Measurements from ENCODE around the gene CCDC127.

Gene CCDC127

DNA sequence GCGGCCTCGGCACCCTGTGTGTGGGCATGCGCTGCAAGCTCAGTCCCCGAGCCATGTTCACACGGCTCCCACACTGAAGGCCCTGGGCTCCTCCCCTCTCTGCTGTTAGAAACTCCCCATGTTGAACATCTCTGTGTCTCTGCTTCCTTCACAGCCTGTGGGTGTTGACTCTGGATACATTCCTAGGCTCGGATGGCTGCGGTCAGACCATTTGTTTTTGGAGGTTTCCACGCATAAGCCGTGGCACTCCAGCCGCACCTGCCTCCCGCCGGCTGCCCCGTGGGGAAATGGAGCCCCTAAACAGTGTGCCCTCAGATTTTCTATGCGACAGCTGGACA is 57.8 kb downstream of the CCDC127 start:
- no peaks in the 10 kb centered on the region for H3K9me3 ChIP-seq (ENCODE audit: control insufficient read depth, low read length)
- no peaks in the 10 kb centered on the region for H3K27me3 ChIP-seq (ENCODE audit: control insufficient read depth, insufficient read depth, low read length, poor library complexity, severe bottlenecking)
- H3K4me3 ChIP-seq (ENCODE audit: insufficient read depth, low read depth, low read length) = no peak overlapping the region
- no peaks in the 10 kb centered on the region for H3K4me1 ChIP-seq (ENCODE audit: control insufficient read depth, insufficient read depth, low read length)
- WGBS, 2 experiments = 92 to 93% methylated on average over 14 of the region's 14 CpGs
- H3K36me3 ChIP-seq (ENCODE audit: control insufficient read depth, insufficient read depth, low read length) = peaks cover 59% of the 10 kb centered on the region
- no peak overlapping the region for H3K27ac ChIP-seq (ENCODE audit: insufficient read depth, low read depth, low read length, poor library complexity, severe bottlenecking)

DNA sequence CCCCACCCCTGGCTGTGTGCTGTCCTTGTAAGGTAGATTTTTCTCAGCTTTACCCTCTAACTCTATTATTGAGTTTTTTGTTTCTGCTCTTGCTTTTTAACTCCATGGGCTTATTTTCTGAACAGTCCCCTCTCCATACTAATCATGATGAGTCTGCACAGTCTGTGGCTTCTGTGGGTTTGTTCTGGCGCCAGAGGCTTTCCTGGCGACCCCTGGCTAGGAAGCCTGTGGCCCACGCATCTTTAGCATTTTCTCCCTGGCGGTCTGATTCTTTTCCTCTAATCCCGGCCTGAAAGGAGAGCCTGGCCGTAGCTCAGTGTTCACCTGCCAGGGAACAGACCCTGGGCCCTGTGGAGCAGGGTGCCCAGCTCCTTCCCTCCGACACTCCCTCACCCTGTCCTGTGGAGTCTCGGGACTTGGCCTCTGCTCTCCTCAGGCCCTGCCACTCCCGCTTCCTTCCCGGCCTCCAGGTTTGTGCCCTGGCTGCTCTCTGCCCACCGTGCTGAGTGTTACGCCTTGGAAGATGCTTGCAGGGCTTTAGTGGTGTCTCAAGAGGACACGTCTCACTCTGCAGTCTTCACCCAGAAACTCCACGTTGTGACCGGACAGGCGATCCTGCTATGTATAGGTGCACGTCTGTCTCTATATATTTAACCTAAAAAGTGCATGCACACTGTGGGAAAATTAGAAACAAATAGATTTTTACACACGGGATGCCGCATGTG is 58.3 kb downstream of the CCDC127 start:
- WGBS, 2 experiments = 93% methylated on average over 19 of the region's 19 CpGs
- H3K27me3 ChIP-seq (ENCODE audit: control insufficient read depth, insufficient read depth, low read length, poor library complexity, severe bottlenecking) = no peaks in the 10 kb centered on the region
- no peak overlapping the region for H3K4me3 ChIP-seq (ENCODE audit: insufficient read depth, low read depth, low read length)
- H3K27ac ChIP-seq (ENCODE audit: insufficient read depth, low read depth, low read length, poor library complexity, severe bottlenecking) = no peak overlapping the region
- no peaks in the 10 kb centered on the region for H3K9me3 ChIP-seq (ENCODE audit: control insufficient read depth, low read length)
- no peaks in the 10 kb centered on the region for H3K4me1 ChIP-seq (ENCODE audit: control insufficient read depth, insufficient read depth, low read length)
- H3K36me3 ChIP-seq (ENCODE audit: control insufficient read depth, insufficient read depth, low read length) = peaks cover 64% of the 10 kb centered on the region

DNA sequence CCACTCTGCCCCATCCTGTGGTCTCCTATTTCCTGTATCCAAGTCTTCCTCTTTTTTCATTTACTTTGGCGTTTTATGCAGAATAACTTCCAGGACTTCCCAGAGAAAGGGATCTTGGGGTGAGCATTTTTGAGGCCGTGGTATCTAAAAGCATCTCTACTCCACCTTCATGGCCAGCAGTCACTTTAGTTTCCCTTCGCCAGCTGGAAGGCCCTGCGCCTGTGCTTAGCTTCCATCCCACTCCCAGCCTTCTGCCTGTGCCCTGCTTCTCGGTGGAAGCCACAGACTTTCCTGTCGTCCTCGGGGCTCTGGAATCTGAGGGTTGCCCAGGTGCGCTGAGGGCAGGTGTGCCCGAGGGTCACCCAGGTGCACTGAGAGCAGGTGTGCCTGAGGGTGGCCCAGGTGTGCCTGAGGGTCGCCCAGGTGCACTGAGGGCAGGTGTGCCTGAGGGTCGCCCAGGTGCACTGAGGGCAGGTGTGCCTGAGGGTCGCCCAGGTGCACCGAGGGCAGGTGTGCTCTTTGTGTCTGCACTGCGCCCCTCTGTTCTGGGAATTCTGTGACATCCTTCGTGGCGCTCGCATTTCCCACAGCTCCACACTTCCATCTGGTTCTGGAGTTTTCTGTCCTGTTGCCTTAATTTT is 59.0 kb downstream of the CCDC127 start:
- Histone ChIP-seq H3K4me3 (ENCODE audit: insufficient read depth, low read depth, low read length) (no peak overlapping the region), H3K36me3 (ENCODE audit: control insufficient read depth, insufficient read depth, low read length) (peaks cover 65% of the 10 kb centered on the region), H3K27me3 (ENCODE audit: control insufficient read depth, insufficient read depth, low read length, poor library complexity, severe bottlenecking) (no peaks in the 10 kb centered on the region), H3K4me1 (ENCODE audit: control insufficient read depth, insufficient read depth, low read length) (peaks cover 3% of the 10 kb centered on the region), H3K27ac (ENCODE audit: insufficient read depth, low read depth, low read length, poor library complexity, severe bottlenecking) (no peak overlapping the region), H3K9me3 (ENCODE audit: control insufficient read depth, low read length) (no peaks in the 10 kb centered on the region)
- 95 to 96% methylated on average over 17 of the region's 17 CpGs for WGBS, 2 experiments

DNA sequence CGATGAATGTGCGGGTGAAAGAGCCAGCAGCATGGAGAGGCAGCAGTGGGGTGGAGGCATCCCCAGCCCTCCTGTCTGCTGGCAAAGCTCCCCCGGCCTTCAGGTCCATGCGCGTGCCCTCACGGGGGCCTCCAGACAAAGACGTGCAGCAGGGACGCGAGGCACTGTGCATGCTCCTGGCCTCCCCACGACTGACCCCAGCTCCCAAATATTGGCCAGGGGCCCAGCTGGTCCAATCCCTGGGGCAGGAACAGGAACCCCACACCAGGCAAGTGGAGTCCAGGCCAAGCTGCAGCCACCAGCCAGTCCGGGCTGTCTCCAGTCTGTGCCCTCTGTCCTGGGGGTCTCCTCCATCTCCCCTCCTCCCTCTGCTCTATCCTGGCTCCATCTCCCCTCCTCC is 60.2 kb downstream of the CCDC127 start:
- no peak overlapping the region for H3K27ac ChIP-seq (ENCODE audit: insufficient read depth, low read depth, low read length, poor library complexity, severe bottlenecking)
- H3K4me3 ChIP-seq (ENCODE audit: insufficient read depth, low read depth, low read length) = no peak overlapping the region
- peaks cover 62% of the 10 kb centered on the region for H3K36me3 ChIP-seq (ENCODE audit: control insufficient read depth, insufficient read depth, low read length)
- 95 to 96% methylated on average over 11 of the region's 11 CpGs for WGBS, 2 experiments
- peaks cover 3% of the 10 kb centered on the region for H3K4me1 ChIP-seq (ENCODE audit: control insufficient read depth, insufficient read depth, low read length)
- no peaks in the 10 kb centered on the region for H3K9me3 ChIP-seq (ENCODE audit: control insufficient read depth, low read length)
- no peaks in the 10 kb centered on the region for H3K27me3 ChIP-seq (ENCODE audit: control insufficient read depth, insufficient read depth, low read length, poor library complexity, severe bottlenecking)

DNA sequence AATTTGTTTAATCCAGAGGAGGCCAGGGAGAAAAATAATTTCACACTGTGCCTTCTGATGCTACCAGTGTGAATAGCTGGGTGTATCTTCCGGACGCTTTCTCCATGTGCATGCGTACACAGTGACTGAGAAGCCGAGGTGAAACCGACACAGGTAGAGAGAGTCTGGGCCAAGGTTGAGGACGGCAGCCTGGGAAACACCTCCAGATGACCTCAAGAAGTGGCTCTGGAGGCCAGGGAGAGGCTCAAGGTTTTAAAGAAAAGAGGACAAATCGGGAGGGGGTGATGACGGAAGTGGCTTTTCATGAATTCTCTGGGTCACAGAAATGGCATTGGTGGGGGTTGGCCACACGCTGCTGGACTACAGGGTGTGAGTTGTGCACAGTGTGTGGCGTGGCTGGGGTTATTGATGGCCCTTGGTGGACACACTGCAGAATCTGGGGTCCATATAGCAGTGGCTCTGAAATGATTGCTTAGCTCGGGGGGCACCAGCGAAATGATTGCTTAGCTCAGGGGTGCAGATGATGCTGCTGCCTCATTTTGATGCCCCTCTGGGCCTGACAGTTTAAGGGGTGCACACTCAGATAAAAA is 60.7 kb downstream of the CCDC127 start:
- 96 to 97% methylated on average over 12 of the region's 12 CpGs for WGBS, 2 experiments
- Histone ChIP-seq H3K27ac (ENCODE audit: insufficient read depth, low read depth, low read length, poor library complexity, severe bottlenecking) (no peak overlapping the region), H3K27me3 (ENCODE audit: control insufficient read depth, insufficient read depth, low read length, poor library complexity, severe bottlenecking) (no peaks in the 10 kb centered on the region), H3K4me1 (ENCODE audit: control insufficient read depth, insufficient read depth, low read length) (peaks cover 3% of the 10 kb centered on the region), H3K4me3 (ENCODE audit: insufficient read depth, low read depth, low read length) (no peak overlapping the region), H3K9me3 (ENCODE audit: control insufficient read depth, low read length) (no peaks in the 10 kb centered on the region), H3K36me3 (ENCODE audit: control insufficient read depth, insufficient read depth, low read length) (peaks cover 66% of the 10 kb centered on the region)

DNA sequence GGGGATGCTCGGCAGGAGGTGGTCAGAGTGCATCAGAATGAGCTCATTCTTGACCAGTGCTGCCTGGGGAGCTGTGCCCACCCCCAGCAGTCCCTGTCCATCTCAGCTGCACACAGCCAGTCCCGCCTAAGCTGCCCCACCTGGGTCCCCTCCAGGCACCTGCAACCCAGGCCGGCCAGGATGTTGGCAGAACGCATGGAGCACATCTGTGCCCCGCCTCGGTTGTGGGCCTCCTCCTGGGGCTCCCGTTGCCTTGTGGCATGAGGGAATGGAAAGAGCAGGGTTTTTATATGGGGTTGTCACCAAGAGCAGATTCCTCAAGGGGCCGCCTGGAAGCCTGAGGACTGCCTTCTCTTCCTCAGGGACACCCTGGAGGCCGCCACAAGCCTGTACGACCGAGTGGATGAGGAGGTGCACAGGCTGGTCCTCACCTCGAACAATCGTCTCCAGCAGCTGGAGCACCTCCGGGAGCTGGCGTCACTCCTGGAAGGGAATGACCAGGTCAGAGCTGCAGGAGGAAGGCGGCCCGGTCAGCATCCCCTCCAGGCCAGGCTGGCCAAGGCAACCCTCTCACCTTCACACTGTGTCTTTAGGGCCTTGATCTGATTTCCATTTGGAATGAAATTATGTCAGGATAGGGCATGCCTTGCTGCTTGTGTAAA is 61.4 kb downstream of the CCDC127 start:
- H3K9me3 ChIP-seq (ENCODE audit: control insufficient read depth, low read length) = no peaks in the 10 kb centered on the region
- no peaks in the 10 kb centered on the region for H3K27me3 ChIP-seq (ENCODE audit: control insufficient read depth, insufficient read depth, low read length, poor library complexity, severe bottlenecking)
- peaks cover 60% of the 10 kb centered on the region for H3K36me3 ChIP-seq (ENCODE audit: control insufficient read depth, insufficient read depth, low read length)
- H3K27ac ChIP-seq (ENCODE audit: insufficient read depth, low read depth, low read length, poor library complexity, severe bottlenecking) = no peak overlapping the region
- WGBS, 2 experiments = 94% methylated on average over 17 of the region's 17 CpGs
- peaks cover 3% of the 10 kb centered on the region for H3K4me1 ChIP-seq (ENCODE audit: control insufficient read depth, insufficient read depth, low read length)
- H3K4me3 ChIP-seq (ENCODE audit: insufficient read depth, low read depth, low read length) = no peak overlapping the region

DNA sequence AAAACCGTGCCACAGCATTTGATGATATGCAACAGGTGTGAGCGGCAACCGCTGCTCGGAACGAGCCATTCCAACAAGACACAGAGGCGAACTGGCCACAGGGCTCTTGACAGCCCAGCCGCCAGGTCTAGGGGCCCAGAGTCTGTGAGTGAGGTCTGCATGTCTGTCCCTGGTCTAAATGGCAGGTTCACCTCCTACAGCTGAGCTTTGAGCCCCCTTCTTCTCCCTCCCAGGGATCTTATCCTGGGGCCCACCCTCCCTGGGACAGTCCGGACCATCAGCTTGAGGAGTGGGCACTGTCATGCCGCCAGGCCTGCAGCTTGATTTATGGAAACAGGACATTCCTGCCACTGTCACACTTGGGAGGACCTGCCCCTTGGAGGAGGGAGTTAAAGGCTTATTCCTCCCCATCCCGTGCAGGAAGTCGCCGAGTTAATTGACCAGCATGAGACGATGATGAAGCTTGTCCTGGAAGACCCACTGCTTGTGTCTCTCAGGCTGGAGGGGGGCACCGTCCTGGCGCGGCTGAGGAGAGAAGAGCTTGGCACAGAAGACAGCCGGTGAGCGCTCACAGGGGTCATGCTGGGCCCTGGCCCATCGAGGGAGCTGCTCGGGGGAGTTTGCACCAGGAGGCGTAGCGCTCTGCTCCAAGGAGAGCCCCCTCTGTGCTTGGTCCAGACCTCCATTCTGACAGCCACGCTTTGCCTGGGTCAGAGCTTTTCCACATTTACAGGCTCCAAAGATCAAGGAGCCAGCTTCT is 62.1 kb downstream of the CCDC127 start:
- 82 to 83% methylated on average over 23 of the region's 23 CpGs for WGBS, 2 experiments
- Histone ChIP-seq H3K36me3 (ENCODE audit: control insufficient read depth, insufficient read depth, low read length) (peaks cover 60% of the 10 kb centered on the region), H3K4me3 (ENCODE audit: insufficient read depth, low read depth, low read length) (no peak overlapping the region)

DNA sequence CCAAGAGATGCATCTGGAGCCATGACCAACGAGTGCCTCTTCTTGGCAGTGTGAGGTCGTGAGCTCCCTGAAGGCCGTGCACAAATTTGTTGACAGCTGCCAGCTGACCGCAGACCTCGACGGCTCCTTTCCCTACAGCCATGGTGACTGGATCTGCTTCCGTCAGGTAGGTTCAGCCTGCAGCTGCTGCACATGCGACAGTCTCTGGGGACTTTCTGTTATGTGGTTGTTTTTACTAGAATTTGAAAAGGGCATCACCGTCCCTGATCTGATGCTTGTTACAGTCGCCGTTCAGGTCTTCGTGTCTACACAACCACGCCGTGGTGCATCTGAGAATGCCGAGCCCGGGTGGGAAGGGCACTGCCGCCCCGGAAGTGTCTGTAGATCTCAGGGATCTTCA is 63.1 kb downstream of the CCDC127 start:
- Histone ChIP-seq H3K4me1 (ENCODE audit: control insufficient read depth, insufficient read depth, low read length) (peaks cover 3% of the 10 kb centered on the region), H3K27ac (ENCODE audit: insufficient read depth, low read depth, low read length, poor library complexity, severe bottlenecking) (no peak overlapping the region), H3K27me3 (ENCODE audit: control insufficient read depth, insufficient read depth, low read length, poor library complexity, severe bottlenecking) (no peaks in the 10 kb centered on the region), H3K4me3 (ENCODE audit: insufficient read depth, low read depth, low read length) (no peak overlapping the region), H3K9me3 (ENCODE audit: control insufficient read depth, low read length) (no peaks in the 10 kb centered on the region), H3K36me3 (ENCODE audit: control insufficient read depth, insufficient read depth, low read length) (peaks cover 54% of the 10 kb centered on the region)
- WGBS, 2 experiments = 90 to 91% methylated on average over 18 of the region's 18 CpGs

More for the DNA sequence above, 62.1 kb downstream of the CCDC127 start:
- H3K9me3 ChIP-seq (ENCODE audit: control insufficient read depth, low read length) = no peaks in the 10 kb centered on the region
- H3K27ac ChIP-seq (ENCODE audit: insufficient read depth, low read depth, low read length, poor library complexity, severe bottlenecking) = no peak overlapping the region
- H3K27me3 ChIP-seq (ENCODE audit: control insufficient read depth, insufficient read depth, low read length, poor library complexity, severe bottlenecking) = no peaks in the 10 kb centered on the region
- peaks cover 3% of the 10 kb centered on the region for H3K4me1 ChIP-seq (ENCODE audit: control insufficient read depth, insufficient read depth, low read length)

DNA sequence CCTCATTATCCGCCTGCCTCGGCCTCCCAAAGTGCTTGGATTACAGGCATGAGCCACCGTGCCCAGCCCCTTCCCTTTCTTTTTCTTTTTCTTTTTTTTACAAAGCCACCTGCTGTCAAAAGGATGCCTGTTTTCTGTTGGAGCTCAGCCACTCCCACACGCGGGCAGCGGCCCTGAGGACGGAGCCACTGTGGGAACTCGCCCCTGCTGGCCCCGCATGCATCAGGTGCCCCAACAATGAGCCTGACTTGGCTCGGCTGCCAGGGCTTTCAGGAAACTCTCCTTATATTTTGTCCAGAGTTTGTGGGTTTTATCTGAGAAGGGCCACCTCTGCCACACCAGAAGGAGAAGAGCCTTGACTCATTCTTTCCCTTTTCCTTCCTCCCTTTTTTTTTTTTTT is 63.7 kb downstream of the CCDC127 start:
- Histone ChIP-seq H3K9me3 (ENCODE audit: control insufficient read depth, low read length) (no peaks in the 10 kb centered on the region), H3K4me3 (ENCODE audit: insufficient read depth, low read depth, low read length) (no peak overlapping the region), H3K27ac (ENCODE audit: insufficient read depth, low read depth, low read length, poor library complexity, severe bottlenecking) (no peak overlapping the region), H3K36me3 (ENCODE audit: control insufficient read depth, insufficient read depth, low read length) (peaks cover 52% of the 10 kb centered on the region), H3K4me1 (ENCODE audit: control insufficient read depth, insufficient read depth, low read length) (peaks cover 3% of the 10 kb centered on the region), H3K27me3 (ENCODE audit: control insufficient read depth, insufficient read depth, low read length, poor library complexity, severe bottlenecking) (no peaks in the 10 kb centered on the region)
- 50 to 53% methylated on average over 10 of the region's 10 CpGs for WGBS, 2 experiments
